Activated T-cell treated with anti-CD3 and anti-CD28 coated beads, Interleukin-2, amount 50 U/mL, for 24 hours (primary cell): ENCODE measurements around the gene CLGN.
"Not testable (repeated sequence)": the region's sequence is repeated elsewhere in the genome, so short reads cannot be mapped to it uniquely, and the experiment has no call there.

Experiments
- DNase-seq: peaks from one replicate; pipeline ENCODE4 v3.0.0-alpha.2; 2020
- H3K27ac Mint-ChIP-seq: 2 replicates; pipeline ENCODE4 v1.8.0; 2020; ENCODE audit warnings: mild to moderate bottlenecking, mixed read lengths
- H3K27me3 Mint-ChIP-seq: 2 replicates; pipeline ENCODE4 v1.8.0; 2020; ENCODE audit warnings: mixed read lengths
- H3K36me3 Mint-ChIP-seq: 2 replicates; pipeline ENCODE4 v1.8.0; 2020; ENCODE audit warnings: low read depth, mixed read lengths
- H3K4me1 Mint-ChIP-seq: 2 replicates; pipeline ENCODE4 v1.8.0; 2020; ENCODE audit warnings: low read depth, mixed read lengths
- H3K4me3 Mint-ChIP-seq: 2 replicates; pipeline ENCODE4 v1.8.0; 2020; ENCODE audit warnings: mild to moderate bottlenecking, moderate library complexity, mixed read lengths
- H3K9me3 Mint-ChIP-seq: 2 replicates; pipeline ENCODE4 v1.8.0; 2020; ENCODE audit warnings: mixed read lengths

CLGN gene

GRCh38 chr4:140427106-140427918, at the start of gene CLGN:
Gene CLGN (minus strand): TSS chr4:140427648. CDS start chr4:140413078, 14,570 bp downstream.
- Mint-ChIP-seq H3K36me3 (no peaks in the 10 kb centered on the region), H3K4me1 (peaks cover 11% of the 10 kb centered on the region), H3K4me3 (peak within 1 kb of the TSS; percentile 77), H3K9me3 (no peaks in the 10 kb centered on the region), H3K27me3 (peaks cover 68% of the 10 kb centered on the region), H3K27ac (no peak within 1 kb of the TSS)
- DNase-seq = peak; percentile 76

- Mint-ChIP-seq H3K27me3 (peaks cover 31% of the 10 kb centered on the region), H3K9me3 (no peaks in the 10 kb centered on the region)
Observed at GRCh38 chr4:140472156-140472555, 44.7 kb upstream of the CLGN start.

GRCh38 chr4:140469791-140470733, 42.6 kb upstream of the CLGN start:
- Mint-ChIP-seq H3K27me3 (peaks cover 30% of the 10 kb centered on the region), H3K4me1 (no peaks in the 10 kb centered on the region), H3K9me3 (no peaks in the 10 kb centered on the region), H3K36me3 (no peaks in the 10 kb centered on the region), H3K27ac (no peak overlapping the region), H3K4me3 (no peak overlapping the region)
- no peak for DNase-seq

More at GRCh38 chr4:140472156-140472555, 44.7 kb upstream of the CLGN start:
- Mint-ChIP-seq H3K36me3 (no peaks in the 10 kb centered on the region), H3K4me3 (no peak overlapping the region), H3K4me1 (no peaks in the 10 kb centered on the region), H3K27ac (no peak overlapping the region)
- DNase-seq = no peak

GRCh38 chr4:140466146-140466545, 38.7 kb upstream of the CLGN start:
- H3K27me3 Mint-ChIP-seq = peaks cover 20% of the 10 kb centered on the region
- no peaks in the 10 kb centered on the region for H3K36me3 Mint-ChIP-seq
- H3K4me3 Mint-ChIP-seq = no peak overlapping the region
- H3K9me3 Mint-ChIP-seq = no peaks in the 10 kb centered on the region
- H3K27ac Mint-ChIP-seq = no peak overlapping the region
- no peaks in the 10 kb centered on the region for H3K4me1 Mint-ChIP-seq
- no peak for DNase-seq

- H3K4me3 Mint-ChIP-seq = no peak overlapping the region
- no peak overlapping the region for H3K27ac Mint-ChIP-seq
- no peaks in the 10 kb centered on the region for H3K36me3 Mint-ChIP-seq
- no peaks in the 10 kb centered on the region for H3K9me3 Mint-ChIP-seq
- peaks cover 17% of the 10 kb centered on the region for H3K27me3 Mint-ChIP-seq
- H3K4me1 Mint-ChIP-seq = no peaks in the 10 kb centered on the region
- no peak for DNase-seq
Observed at GRCh38 chr4:140463614-140464013, 36.2 kb upstream of the CLGN start.

- peaks cover 21% of the 10 kb centered on the region for H3K27me3 Mint-ChIP-seq
- H3K9me3 Mint-ChIP-seq = no peaks in the 10 kb centered on the region
- DNase-seq = no peak
- H3K27ac Mint-ChIP-seq = no peak overlapping the region
- no peaks in the 10 kb centered on the region for H3K36me3 Mint-ChIP-seq
- no peaks in the 10 kb centered on the region for H3K4me1 Mint-ChIP-seq
- no peak overlapping the region for H3K4me3 Mint-ChIP-seq
Observed at GRCh38 chr4:140463182-140463581, 35.7 kb upstream of the CLGN start.

GRCh38 chr4:140450352-140450751, 22.9 kb upstream of the CLGN start:
- Mint-ChIP-seq H3K27ac (no peak overlapping the region), H3K27me3 (peaks cover 40% of the 10 kb centered on the region), H3K9me3 (no peaks in the 10 kb centered on the region), H3K4me3 (no peak overlapping the region), H3K36me3 (no peaks in the 10 kb centered on the region), H3K4me1 (no peaks in the 10 kb centered on the region)
- DNase-seq = no peak

GRCh38 chr4:140448830-140449229, 21.4 kb upstream of the CLGN start:
- Mint-ChIP-seq H3K9me3 (no peaks in the 10 kb centered on the region), H3K4me1 (no peaks in the 10 kb centered on the region)

GRCh38 chr4:140448162-140448561, 20.7 kb upstream of the CLGN start:
- Mint-ChIP-seq H3K4me3 (no peak overlapping the region), H3K4me1 (no peaks in the 10 kb centered on the region), H3K27me3 (peaks cover 33% of the 10 kb centered on the region), H3K36me3 (no peaks in the 10 kb centered on the region), H3K27ac (no peak overlapping the region), H3K9me3 (no peaks in the 10 kb centered on the region)
- no peak for DNase-seq

More at GRCh38 chr4:140448830-140449229, 21.4 kb upstream of the CLGN start:
- H3K27me3 Mint-ChIP-seq = peaks cover 36% of the 10 kb centered on the region
- H3K27ac Mint-ChIP-seq = no peak overlapping the region
- H3K36me3 Mint-ChIP-seq = no peaks in the 10 kb centered on the region
- no peak for DNase-seq
- no peak overlapping the region for H3K4me3 Mint-ChIP-seq

- H3K36me3 Mint-ChIP-seq, H3K4me1 Mint-ChIP-seq, H3K9me3 Mint-ChIP-seq, H3K27ac Mint-ChIP-seq, DNase-seq, H3K4me3 Mint-ChIP-seq: not testable (repeated sequence)
- H3K27me3 Mint-ChIP-seq = peaks cover 22% of the 10 kb centered on the region
Observed at GRCh38 chr4:140444347-140444746, 16.9 kb upstream of the CLGN start.

GRCh38 chr4:140439644-140440142, 12.2 kb upstream of the CLGN start:
- H3K36me3 Mint-ChIP-seq = no peaks in the 10 kb centered on the region
- H3K9me3 Mint-ChIP-seq = no peaks in the 10 kb centered on the region
- no peaks in the 10 kb centered on the region for H3K4me1 Mint-ChIP-seq
- H3K27ac Mint-ChIP-seq = no peak overlapping the region
- H3K27me3 Mint-ChIP-seq = peaks cover 3% of the 10 kb centered on the region
- no peak for DNase-seq
- no peak overlapping the region for H3K4me3 Mint-ChIP-seq

GRCh38 chr4:140427919-140428471, 547 bp upstream of the CLGN start:
- H3K4me1 Mint-ChIP-seq = peaks cover 11% of the 10 kb centered on the region
- no peak for DNase-seq
- no peaks in the 10 kb centered on the region for H3K36me3 Mint-ChIP-seq
- no peaks in the 10 kb centered on the region for H3K9me3 Mint-ChIP-seq
- H3K4me3 Mint-ChIP-seq = peak overlapping the region; percentile 77
- no peak overlapping the region for H3K27ac Mint-ChIP-seq
- peaks cover 63% of the 10 kb centered on the region for H3K27me3 Mint-ChIP-seq

- no peak for DNase-seq
- Mint-ChIP-seq H3K9me3 (no peaks in the 10 kb centered on the region), H3K4me3 (peak overlapping the region; percentile 77), H3K27me3 (peaks cover 63% of the 10 kb centered on the region), H3K36me3 (no peaks in the 10 kb centered on the region), H3K4me1 (peaks cover 11% of the 10 kb centered on the region), H3K27ac (no peak overlapping the region)
Observed at GRCh38 chr4:140426610-140427105, 790 bp downstream of the CLGN start.

GRCh38 chr4:140423106-140423505, 4.3 kb downstream of the CLGN start:
- peaks cover 52% of the 10 kb centered on the region for H3K27me3 Mint-ChIP-seq

More at GRCh38 chr4:140423106-140423505, 4.3 kb downstream of the CLGN start:
- no peaks in the 10 kb centered on the region for H3K36me3 Mint-ChIP-seq
- no peak for DNase-seq
- H3K9me3 Mint-ChIP-seq = no peaks in the 10 kb centered on the region
- H3K27ac Mint-ChIP-seq = no peak overlapping the region
- peaks cover 11% of the 10 kb centered on the region for H3K4me1 Mint-ChIP-seq
- no peak overlapping the region for H3K4me3 Mint-ChIP-seq
